ENCODE results near the gene RAB20.

- TF ChIP-seq, protein P1, sequence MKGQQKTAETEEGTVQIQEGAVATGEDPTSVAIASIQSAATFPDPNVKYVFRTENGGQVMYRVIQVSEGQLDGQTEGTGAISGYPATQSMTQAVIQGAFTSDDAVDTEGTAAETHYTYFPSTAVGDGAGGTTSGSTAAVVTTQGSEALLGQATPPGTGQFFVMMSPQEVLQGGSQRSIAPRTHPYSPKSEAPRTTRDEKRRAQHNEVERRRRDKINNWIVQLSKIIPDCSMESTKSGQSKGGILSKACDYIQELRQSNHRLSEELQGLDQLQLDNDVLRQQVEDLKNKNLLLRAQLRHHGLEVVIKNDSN (CRISPR knock-in tag; IDR thresholded peaks at IDR 0.05), result no peak
- TF ChIP-seq, protein P2, sequence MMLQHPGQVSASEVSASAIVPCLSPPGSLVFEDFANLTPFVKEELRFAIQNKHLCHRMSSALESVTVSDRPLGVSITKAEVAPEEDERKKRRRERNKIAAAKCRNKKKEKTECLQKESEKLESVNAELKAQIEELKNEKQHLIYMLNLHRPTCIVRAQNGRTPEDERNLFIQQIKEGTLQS (CRISPR knock-in tag; conservative IDR thresholded peaks at IDR 0.05), result no peak
- TF ChIP-seq, protein P3, sequence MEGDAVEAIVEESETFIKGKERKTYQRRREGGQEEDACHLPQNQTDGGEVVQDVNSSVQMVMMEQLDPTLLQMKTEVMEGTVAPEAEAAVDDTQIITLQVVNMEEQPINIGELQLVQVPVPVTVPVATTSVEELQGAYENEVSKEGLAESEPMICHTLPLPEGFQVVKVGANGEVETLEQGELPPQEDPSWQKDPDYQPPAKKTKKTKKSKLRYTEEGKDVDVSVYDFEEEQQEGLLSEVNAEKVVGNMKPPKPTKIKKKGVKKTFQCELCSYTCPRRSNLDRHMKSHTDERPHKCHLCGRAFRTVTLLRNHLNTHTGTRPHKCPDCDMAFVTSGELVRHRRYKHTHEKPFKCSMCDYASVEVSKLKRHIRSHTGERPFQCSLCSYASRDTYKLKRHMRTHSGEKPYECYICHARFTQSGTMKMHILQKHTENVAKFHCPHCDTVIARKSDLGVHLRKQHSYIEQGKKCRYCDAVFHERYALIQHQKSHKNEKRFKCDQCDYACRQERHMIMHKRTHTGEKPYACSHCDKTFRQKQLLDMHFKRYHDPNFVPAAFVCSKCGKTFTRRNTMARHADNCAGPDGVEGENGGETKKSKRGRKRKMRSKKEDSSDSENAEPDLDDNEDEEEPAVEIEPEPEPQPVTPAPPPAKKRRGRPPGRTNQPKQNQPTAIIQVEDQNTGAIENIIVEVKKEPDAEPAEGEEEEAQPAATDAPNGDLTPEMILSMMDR (IDR thresholded peaks at IDR 0.05), result no peak
- TF ChIP-seq ZNF121 (CRISPR knock-in tag; IDR thresholded peaks at IDR 0.05), result no peak
- TF ChIP-seq, protein P4, sequence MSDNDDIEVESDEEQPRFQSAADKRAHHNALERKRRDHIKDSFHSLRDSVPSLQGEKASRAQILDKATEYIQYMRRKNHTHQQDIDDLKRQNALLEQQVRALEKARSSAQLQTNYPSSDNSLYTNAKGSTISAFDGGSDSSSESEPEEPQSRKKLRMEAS (CRISPR knock-in tag; IDR thresholded peaks at IDR 0.05), result no peak
- TF ChIP-seq NFYB (CRISPR knock-in tag; conservative IDR thresholded peaks at IDR 0.05; ENCODE audit: low read depth), result no peak
- TF ChIP-seq, protein P5, sequence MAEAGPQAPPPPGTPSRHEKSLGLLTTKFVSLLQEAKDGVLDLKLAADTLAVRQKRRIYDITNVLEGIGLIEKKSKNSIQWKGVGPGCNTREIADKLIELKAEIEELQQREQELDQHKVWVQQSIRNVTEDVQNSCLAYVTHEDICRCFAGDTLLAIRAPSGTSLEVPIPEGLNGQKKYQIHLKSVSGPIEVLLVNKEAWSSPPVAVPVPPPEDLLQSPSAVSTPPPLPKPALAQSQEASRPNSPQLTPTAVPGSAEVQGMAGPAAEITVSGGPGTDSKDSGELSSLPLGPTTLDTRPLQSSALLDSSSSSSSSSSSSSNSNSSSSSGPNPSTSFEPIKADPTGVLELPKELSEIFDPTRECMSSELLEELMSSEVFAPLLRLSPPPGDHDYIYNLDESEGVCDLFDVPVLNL (CRISPR knock-in tag; IDR thresholded peaks at IDR 0.05; ENCODE audit: borderline replicate concordance, low read depth), result no peak
These were observed 37.5 kb downstream of the RAB20 start for GRCh38 chr13:110523838-110524540.
